K562 (cell line): ENCODE data around the gene ERAP2. TPM values are rescaled to one million over a fixed set of nuclear protein-coding genes. Genes with fewer than 3 reads are reported as not detected.

ENCODE experiments used
- C11orf30 ChIP-seq: fragments of 450-650 bp; IDR thresholded peaks from 2 replicates; pipeline ENCODE4 v1.6.1; 2016; ENCODE audit warnings: low read depth, mild to moderate bottlenecking
- CBFB ChIP-seq: sonication (generic); formaldehyde crosslinking; IDR thresholded peaks from 2 replicates; pipeline ENCODE4 v1.4.0; 2020; ENCODE audit warnings: mild to moderate bottlenecking, missing genetic modification reagents
- CREBBP ChIP-seq: IDR thresholded peaks from one replicate; pipeline ENCODE4 v1.6.1; 2012; ENCODE audit warnings: low read depth, mild to moderate bottlenecking, control low read depth, inconsistent platforms, low read length
- GATA2 ChIP-seq: sonication (generic); formaldehyde crosslinking; IDR thresholded peaks from 2 replicates; pipeline ENCODE4 v1.4.0; 2020; ENCODE audit warnings: mild to moderate bottlenecking, missing genetic modification reagents
- HLTF ChIP-seq: fragments of 450-650 bp; IDR thresholded peaks from 2 replicates; pipeline ENCODE4 v1.6.1; 2016
- KDM1A ChIP-seq, 2 experiments: fragments of 450-650 bp; IDR thresholded peaks; 2 replicates each; pipeline ENCODE4 v1.6.1; 2016; ENCODE audit warnings: mild to moderate bottlenecking in 2 of 2
- KLF6 ChIP-seq: fragments of 250-450 bp; sonication (Bioruptor Pico); IDR thresholded peaks from 2 replicates; pipeline ENCODE4 v1.4.0; 2020; ENCODE audit warnings: mild to moderate bottlenecking, moderate library complexity, borderline replicate concordance
- MAZ ChIP-seq, 2 experiments: fragments of 450-650 bp in 1 of 2; sonication (generic) in 1 of 2; formaldehyde crosslinking; IDR thresholded peaks in 1 of 2; conservative IDR thresholded peaks in 1 of 2; 2 replicates each; pipeline versions ENCODE4 v1.4.0 to v1.5.0; 2020; ENCODE audit warnings: mild to moderate bottlenecking in 1 of 2, missing genetic modification reagents in 1 of 2
- MEIS2 ChIP-seq: fragments of 450-650 bp; IDR thresholded peaks from 2 replicates; pipeline ENCODE4 v1.6.1; 2014; ENCODE audit warnings: mild to moderate bottlenecking; ENCODE audit not compliant: partially characterized antibody
- MITF ChIP-seq: IDR thresholded peaks from 2 replicates; pipeline ENCODE4 v1.6.1; 2014; ENCODE audit warnings: antibody characterized with exemption
- MLLT1 ChIP-seq, 2 experiments: fragments of 450-650 bp; IDR thresholded peaks; 2 replicates each; pipeline ENCODE4 v1.6.1; 2016
- POLR2AphosphoS5 ChIP-seq: IDR thresholded peaks from 2 replicates; pipeline ENCODE4 v1.6.1; 2011; ENCODE audit warnings: mild to moderate bottlenecking, low read depth, low read length, moderate library complexity; ENCODE audit not compliant: control insufficient read depth, insufficient read depth
- PRPF4 ChIP-seq: fragments of 200-400 bp; formaldehyde crosslinking; IDR thresholded peaks from one replicate; pipeline ENCODE4 v1.6.1; 2017; ENCODE audit warnings: low read length, low read depth, mild to moderate bottlenecking; ENCODE audit not compliant: insufficient read depth, poor library complexity, severe bottlenecking
- PYGO2 ChIP-seq: fragments of 450-650 bp; IDR thresholded peaks from 2 replicates; pipeline ENCODE4 v1.6.1; 2016; ENCODE audit warnings: mild to moderate bottlenecking, missing genetic modification characterization, moderate library complexity, missing compliant biosample characterization
- RCOR1 ChIP-seq, 2 experiments: IDR thresholded peaks; 2 replicates each; pipeline ENCODE4 v1.6.1; 2012; ENCODE audit warnings: low read depth in 2 of 2, low read length in 2 of 2, borderline replicate concordance in 1 of 2, improper control_type of control experiment in 1 of 2
- SRSF1 ChIP-seq: fragments of 200-400 bp; formaldehyde crosslinking; IDR thresholded peaks from 2 replicates; pipeline ENCODE4 v1.6.1; 2017; ENCODE audit warnings: mild to moderate bottlenecking, low read depth, low read length, moderate library complexity
- ZFX ChIP-seq: sonication (generic); formaldehyde crosslinking; IDR thresholded peaks from 2 replicates; pipeline ENCODE4 v1.8.0; 2022; ENCODE audit warnings: mild to moderate bottlenecking, missing genetic modification reagents, moderate library complexity
- ZMIZ1 ChIP-seq, 2 experiments: fragments of 150-350 bp in 1 of 2; IDR thresholded peaks; 2 replicates each; pipeline ENCODE4 v1.6.1; 2012 to 2016; ENCODE audit warnings: low read depth in 2 of 2, low read length in 2 of 2, mild to moderate bottlenecking in 1 of 2, moderate library complexity in 1 of 2
- ZNF184 ChIP-seq: sonication (generic); formaldehyde crosslinking; IDR thresholded peaks from 2 replicates; pipeline ENCODE4 v1.5.0; 2020; ENCODE audit warnings: missing genetic modification reagents
- ZNF780A ChIP-seq: fragments of 250-450 bp; sonication (Bioruptor Pico); IDR thresholded peaks from 2 replicates; pipeline ENCODE4 v1.5.0; 2021; ENCODE audit warnings: mild to moderate bottlenecking
- ZNF785 ChIP-seq: fragments of 250-450 bp; sonication (Bioruptor Pico); IDR thresholded peaks from 2 replicates; pipeline ENCODE4 v1.4.0; 2020; ENCODE audit warnings: mild to moderate bottlenecking
- ZNF830 ChIP-seq: fragments of 250-450 bp; sonication (Bioruptor Pico); IDR thresholded peaks from 2 replicates; pipeline ENCODE4 v1.5.0; 2021; ENCODE audit warnings: mild to moderate bottlenecking
- polyA plus RNA-seq, 8 experiments: library from polyadenylated mRNA; depleted of rRNA in 4 of 8; stranded (reverse) in 5 of 8; unstranded in 3 of 8; fragments of >200 nt; fragmentation: Nextera tagmentation in 2 of 8; fragmentation: Illumina TruSeq in 1 of 8; extraction: Ambion mirVana in 2 of 8; extraction: Trizol in 1 of 8; gene quantifications; 2 replicates each; pipeline versions ENCODE4 v1.2.1 to v1.2.3, GENCODE V29; 2011 to 2014; ENCODE audit warnings: inconsistent platforms in 1 of 8, missing spikeins in 1 of 8
- total RNA-seq, 7 experiments: library from RNA; depleted of rRNA in 6 of 7; stranded (reverse); fragments of >200 nt in 6 of 7; fragmentation: Illumina TruSeq in 2 of 7; extraction: Trizol in 2 of 7; gene quantifications; 2 replicates each; pipeline versions ENCODE4 v1.2.1 to v1.2.3, GENCODE V29; 2011 to 2021; ENCODE audit warnings: low replicate concordance in 1 of 7

ERAP2 gene
- total and polyA plus RNA-seq, 9 of the 15 experiments (the other 6 are each of a cell fraction or from before 2014, with no cell fraction given), result 0.93 to 4.0 (median 2.1) TPM

GRCh38 chr5:96935559-96936430, 59.5 kb downstream of the ERAP2 start, which contains the start of gene LNPEP (continued):
- no peak for TF ChIP-seq C11orf30
- TF ChIP-seq ZNF780A (CRISPR knock-in tag), result no peak
- TF ChIP-seq CBFB (CRISPR knock-in tag), result no peak
- peak; percentile 51 to 62; a peak in 3 of 4 replicates for TF ChIP-seq RCOR1 (IDR thresholded peaks at IDR 0.05; ENCODE audit: borderline replicate concordance in 1 of 2, low read depth in 2 of 2, low read length in 2 of 2)
- TF ChIP-seq KLF6 (CRISPR knock-in tag), result no peak
- no peak for TF ChIP-seq KDM1A (IDR thresholded peaks at IDR 0.05)
- TF ChIP-seq GATA2 (CRISPR knock-in tag), result peak; percentile 53
- TF ChIP-seq MITF, result peak; percentile 45; the same call in 1 of the 2 replicates
- TF ChIP-seq MLLT1 (IDR thresholded peaks at IDR 0.05), result peak in 1 of 2 experiments; percentile 51; a peak in 1 of 4 replicates
- peak; percentile 71; the same call in 1 of the 2 replicates for TF ChIP-seq ZFX (CRISPR knock-in tag)
- 0 out of 2 replicates have a peak, but pooled peaks have one; percentile 39 for TF ChIP-seq POLR2AphosphoS5
- TF ChIP-seq PRPF4, result no peak
- peak in 1 of 2 experiments; percentile 64; a peak in 1 of 4 replicates for TF ChIP-seq ZMIZ1 (IDR thresholded peaks at IDR 0.05; ENCODE audit: low read depth in 2 of 2, low read length in 2 of 2)
- TF ChIP-seq ZNF184 (CRISPR knock-in tag), result no peak
- TF ChIP-seq MAZ (CRISPR knock-in tag; conservative IDR thresholded peaks at IDR 0.05 in 1 of 2, IDR thresholded peaks at IDR 0.05 in 1 of 2), result peak; percentile 57 to 90
- TF ChIP-seq ZNF785 (CRISPR knock-in tag), result no peak
- TF ChIP-seq CREBBP, result no peak
- TF ChIP-seq ZNF830 (CRISPR knock-in tag), result no peak
- no peak for TF ChIP-seq PYGO2 (tag)
- TF ChIP-seq SRSF1, result no peak
- no peak for TF ChIP-seq HLTF
- TF ChIP-seq MEIS2, result peak; percentile 63
